ENCODE results near the gene MMP24OS.

DNA sequence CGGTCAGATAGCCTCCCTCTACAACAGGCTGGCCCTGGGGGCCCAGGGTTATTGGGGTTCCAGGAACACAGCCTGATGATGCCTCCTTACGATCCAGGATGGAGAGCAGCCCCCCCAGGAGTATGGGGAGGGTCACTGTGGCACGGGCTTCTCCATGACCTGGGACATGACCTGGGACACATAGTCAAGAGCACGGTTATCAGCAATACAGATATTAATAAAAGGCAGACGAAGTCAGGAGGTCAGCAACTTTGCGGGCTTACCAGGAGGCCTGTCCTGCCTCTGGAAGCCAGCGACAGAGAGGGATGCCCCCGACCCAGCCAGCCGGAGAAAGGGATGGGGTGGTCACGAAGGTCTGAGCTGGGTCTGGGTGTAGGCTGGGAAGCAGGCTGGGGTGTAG is 795 bp downstream of the MMP24OS start:
- no peak for TF ChIP-seq EZH2 (IDR thresholded peaks at IDR 0.05)
- TF ChIP-seq CTCF (IDR thresholded peaks at IDR 0.05), result no peak

All from neural progenitor cell (in vitro differentiated cells).